Measurements from ENCODE around the gene HOXA6. TPM values are rescaled to one million over a fixed set of nuclear protein-coding genes. Genes with fewer than 3 reads are reported as not detected.

HOXA6 gene
- total RNA-seq, 1 donor from 2014 or later: not detected

GRCh38 chr7:27128776-27129728, 18.5 kb downstream of the HOXA6 start:
- H3K4me3 Mint-ChIP-seq: no peak overlapping the region
- no peak overlapping the region for H3K4me3 ChIP-seq

GRCh38 chr7:27128034-27128433, 19.5 kb downstream of the HOXA6 start:
- TF ChIP-seq EZH2phosphoT487 (IDR thresholded peaks at IDR 0.05): no peak
- no peak for TF ChIP-seq CTCF (IDR thresholded peaks at IDR 0.05)
- TF ChIP-seq EZH2 (IDR thresholded peaks at IDR 0.05): no peak
- Histone ChIP-seq H3F3A (ENCODE audit: low read depth) (no peaks in the 10 kb centered on the region), H3K9ac (no peak overlapping the region), H3K9me3 (ENCODE audit: low read depth) (no peaks in the 10 kb centered on the region), H3K36me3 (no peaks in the 10 kb centered on the region), H2AFZ (replicated peaks) (no peak overlapping the region), H3K4me1 (no peaks in the 10 kb centered on the region), H3K79me2 (ENCODE audit: low read depth) (no peaks in the 10 kb centered on the region), H3K4me3 (no peak overlapping the region), H3K27me3 (peaks cover 100% of the 10 kb centered on the region), H4K20me1 (ENCODE audit: low read depth) (peaks cover 79% of the 10 kb centered on the region), H3K27ac (no peak overlapping the region), H3K4me2 (no peak overlapping the region)
- H3K27me3 Mint-ChIP-seq (ENCODE audit: insufficient read depth, low read depth): peaks cover 85% of the 10 kb centered on the region
- no peak overlapping the region for H3K27ac Mint-ChIP-seq
- H3K4me3 Mint-ChIP-seq: no peak overlapping the region
- no peaks in the 10 kb centered on the region for H3K4me1 Mint-ChIP-seq
- no peaks in the 10 kb centered on the region for H3K36me3 Mint-ChIP-seq
- peaks cover 15% of the 10 kb centered on the region for H3K9me3 Mint-ChIP-seq
- no peak for DNase-seq (ENCODE audit: low spot score)

More at GRCh38 chr7:27128776-27129728, 18.5 kb downstream of the HOXA6 start:
- no peak overlapping the region for H2AFZ ChIP-seq (replicated peaks)
- H3K79me2 ChIP-seq (ENCODE audit: low read depth): no peaks in the 10 kb centered on the region
- H3K9me3 ChIP-seq (ENCODE audit: low read depth): no peaks in the 10 kb centered on the region
- H3K27me3 ChIP-seq: peaks cover 100% of the 10 kb centered on the region
- H3K9ac ChIP-seq: no peak overlapping the region
- no peak for DNase-seq (ENCODE audit: low spot score)
- H3K4me2 ChIP-seq: no peak overlapping the region
- TF ChIP-seq EZH2phosphoT487 (IDR thresholded peaks at IDR 0.05) (peak; percentile 96), CTCF (IDR thresholded peaks at IDR 0.05) (no peak), EZH2 (IDR thresholded peaks at IDR 0.05) (peak; percentile 93)
- H3K4me1 Mint-ChIP-seq: no peaks in the 10 kb centered on the region
- H3K27me3 Mint-ChIP-seq (ENCODE audit: insufficient read depth, low read depth): peaks cover 85% of the 10 kb centered on the region
- no peaks in the 10 kb centered on the region for H3F3A ChIP-seq (ENCODE audit: low read depth)
- no peak overlapping the region for H3K27ac Mint-ChIP-seq
- H3K36me3 Mint-ChIP-seq: peaks cover 2% of the 10 kb centered on the region
- H3K27ac ChIP-seq: no peak overlapping the region
- H4K20me1 ChIP-seq (ENCODE audit: low read depth): peaks cover 77% of the 10 kb centered on the region
- peaks cover 21% of the 10 kb centered on the region for H3K9me3 Mint-ChIP-seq
- no peaks in the 10 kb centered on the region for H3K36me3 ChIP-seq
- H3K4me1 ChIP-seq: no peaks in the 10 kb centered on the region

DNA sequence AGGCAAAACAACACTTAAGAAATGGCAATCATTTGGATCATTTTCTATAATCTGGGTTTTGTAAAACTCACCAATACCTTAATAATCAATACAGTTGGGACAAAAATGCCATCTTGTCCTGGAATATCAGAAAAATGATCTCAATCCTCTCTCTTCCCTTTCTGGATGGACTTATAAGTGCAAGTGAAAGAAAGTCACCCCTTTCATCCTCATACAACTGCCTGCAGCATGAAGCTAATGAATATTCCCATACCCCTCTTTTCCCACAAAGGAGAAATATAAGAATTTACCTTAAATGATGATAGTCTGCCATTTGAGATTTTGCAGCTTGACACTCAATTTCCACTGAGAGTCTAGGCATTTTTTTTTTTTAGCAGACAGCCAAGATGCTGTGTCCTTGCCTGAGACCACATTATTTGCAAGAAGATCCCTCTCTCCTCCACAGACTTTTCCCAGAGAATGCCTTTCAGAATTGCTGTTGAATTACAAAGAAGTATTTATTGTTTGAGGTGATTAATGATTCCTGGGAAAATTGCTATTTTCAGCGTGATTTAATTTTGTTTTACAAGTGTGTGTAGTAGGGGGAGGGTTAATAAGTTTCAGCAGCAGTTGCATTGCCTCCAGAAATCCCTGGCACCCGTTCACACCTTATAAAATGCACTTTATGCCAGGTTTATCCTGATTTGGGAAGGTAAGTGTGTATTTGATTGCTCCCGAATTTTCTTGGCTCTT, 20.8 kb downstream of the HOXA6 start:
- Histone ChIP-seq H4K20me1 (ENCODE audit: low read depth) (peaks cover 80% of the 10 kb centered on the region), H3K4me1 (no peaks in the 10 kb centered on the region), H3K36me3 (no peaks in the 10 kb centered on the region), H3K4me3 (no peak overlapping the region), H3K9ac (no peak overlapping the region), H3K4me2 (no peak overlapping the region), H3K27ac (no peak overlapping the region), H2AFZ (replicated peaks) (no peak overlapping the region), H3K79me2 (ENCODE audit: low read depth) (no peaks in the 10 kb centered on the region), H3F3A (ENCODE audit: low read depth) (no peaks in the 10 kb centered on the region), H3K9me3 (ENCODE audit: low read depth) (no peaks in the 10 kb centered on the region), H3K27me3 (peaks cover 100% of the 10 kb centered on the region)
- DNase-seq (ENCODE audit: low spot score): no peak
- Mint-ChIP-seq H3K36me3 (no peaks in the 10 kb centered on the region), H3K27me3 (ENCODE audit: insufficient read depth, low read depth) (peaks cover 91% of the 10 kb centered on the region), H3K4me3 (no peak overlapping the region), H3K4me1 (no peaks in the 10 kb centered on the region), H3K9me3 (peaks cover 14% of the 10 kb centered on the region), H3K27ac (no peak overlapping the region)
- TF ChIP-seq EZH2 (IDR thresholded peaks at IDR 0.05): no peak
- TF ChIP-seq EZH2phosphoT487 (IDR thresholded peaks at IDR 0.05): no peak
- TF ChIP-seq CTCF (IDR thresholded peaks at IDR 0.05): no peak

Measured in neural progenitor cell (in vitro differentiated cells).